GM21423 (cell line): ENCODE measurements around the gene KCNQ2.

ENCODE experiments used
- ATAC-seq: cut with Tn5 transposase; IDR thresholded peaks from one replicate; pipeline ENCODE4 v1.9.1; 2021; ENCODE audit warnings: mild to moderate bottlenecking, moderate library complexity; ENCODE audit not compliant: unreplicated experiment

The KCNQ2 gene

DNA sequence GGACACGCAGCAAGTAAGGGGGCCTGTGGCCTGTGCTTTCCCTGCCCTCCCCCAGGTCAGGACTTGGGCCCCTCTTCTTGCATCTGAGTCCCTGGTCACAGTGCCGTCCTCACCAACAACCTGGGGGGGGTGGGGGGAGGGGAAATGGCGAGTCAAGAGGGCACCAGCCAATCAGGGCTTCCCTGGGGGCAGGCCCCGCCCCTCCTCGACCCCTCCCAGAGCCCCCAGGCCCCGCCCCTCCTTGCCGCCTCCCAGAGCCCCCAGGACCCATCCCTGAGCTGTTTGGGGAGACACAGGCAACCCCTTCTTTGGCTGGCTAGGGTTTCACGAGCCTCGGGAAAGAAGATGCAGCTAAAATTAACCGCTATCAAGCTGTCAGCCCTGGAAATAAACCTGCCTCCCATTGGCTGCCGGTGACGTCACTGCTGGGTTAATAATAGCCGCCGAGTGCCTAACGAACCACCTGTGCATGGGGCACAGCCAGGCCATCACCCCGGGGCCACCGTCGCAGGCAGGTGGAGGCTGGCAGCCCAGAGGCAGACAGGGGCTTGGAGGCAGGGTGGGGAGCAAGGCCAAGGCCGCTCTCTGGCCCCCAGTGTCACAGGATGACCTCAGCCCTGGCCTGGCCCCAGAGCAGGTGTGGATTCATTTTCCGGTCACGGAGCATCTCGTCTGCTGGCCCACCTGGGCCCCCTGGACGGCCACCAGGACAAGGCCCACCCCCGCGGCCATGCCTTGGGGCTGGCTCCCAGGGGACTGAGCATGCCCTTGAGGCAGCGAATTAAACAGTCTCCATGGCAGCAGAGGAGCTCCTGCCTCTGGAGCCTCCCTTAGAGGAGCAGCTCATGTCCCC lies 29.6 kb upstream of the KCNQ2 start:
- no peak for ATAC-seq

DNA sequence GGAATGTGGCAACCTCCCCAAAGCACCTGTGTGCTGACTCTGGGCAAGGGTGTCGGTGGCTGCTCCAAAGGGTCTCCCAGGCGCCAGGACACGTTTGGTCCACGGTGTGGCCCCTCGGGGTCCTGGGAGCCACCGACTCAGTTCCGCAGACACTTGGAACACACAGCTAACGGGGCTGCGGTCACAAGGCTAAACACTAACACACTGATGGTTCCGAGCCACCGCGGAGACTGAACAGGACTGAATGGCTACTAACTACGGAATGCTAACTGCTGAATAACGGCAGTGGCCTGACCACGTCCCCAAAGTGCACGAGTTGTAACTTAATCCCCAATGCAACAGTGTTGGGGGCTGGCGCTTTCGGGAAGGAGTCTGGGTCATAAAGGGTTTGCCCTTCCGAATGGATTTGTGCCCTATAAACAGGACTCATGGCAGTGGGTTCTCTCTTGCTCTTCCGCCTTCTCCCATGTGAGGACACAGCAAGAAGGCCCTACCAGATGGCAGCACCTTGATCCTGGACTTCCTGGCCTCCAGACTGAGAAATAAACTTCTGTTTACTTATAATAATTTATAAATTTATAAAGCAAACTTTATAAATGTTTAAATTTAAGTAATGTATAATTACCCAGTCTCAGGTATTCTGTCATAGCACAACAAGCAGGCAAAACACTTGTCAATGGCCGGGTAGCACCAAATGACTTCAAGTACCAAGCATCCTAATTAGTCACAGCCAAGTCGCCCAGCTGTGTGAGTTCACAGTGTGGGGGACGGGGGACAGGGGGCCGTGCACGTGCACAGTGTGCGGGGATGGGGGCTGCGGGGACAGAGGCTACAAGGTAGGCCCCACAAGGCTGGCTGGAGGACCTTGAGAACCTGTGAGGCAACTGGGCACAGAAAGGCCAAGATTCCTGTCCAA lies 28.7 kb upstream of the KCNQ2 start:
- ATAC-seq = no peak

DNA sequence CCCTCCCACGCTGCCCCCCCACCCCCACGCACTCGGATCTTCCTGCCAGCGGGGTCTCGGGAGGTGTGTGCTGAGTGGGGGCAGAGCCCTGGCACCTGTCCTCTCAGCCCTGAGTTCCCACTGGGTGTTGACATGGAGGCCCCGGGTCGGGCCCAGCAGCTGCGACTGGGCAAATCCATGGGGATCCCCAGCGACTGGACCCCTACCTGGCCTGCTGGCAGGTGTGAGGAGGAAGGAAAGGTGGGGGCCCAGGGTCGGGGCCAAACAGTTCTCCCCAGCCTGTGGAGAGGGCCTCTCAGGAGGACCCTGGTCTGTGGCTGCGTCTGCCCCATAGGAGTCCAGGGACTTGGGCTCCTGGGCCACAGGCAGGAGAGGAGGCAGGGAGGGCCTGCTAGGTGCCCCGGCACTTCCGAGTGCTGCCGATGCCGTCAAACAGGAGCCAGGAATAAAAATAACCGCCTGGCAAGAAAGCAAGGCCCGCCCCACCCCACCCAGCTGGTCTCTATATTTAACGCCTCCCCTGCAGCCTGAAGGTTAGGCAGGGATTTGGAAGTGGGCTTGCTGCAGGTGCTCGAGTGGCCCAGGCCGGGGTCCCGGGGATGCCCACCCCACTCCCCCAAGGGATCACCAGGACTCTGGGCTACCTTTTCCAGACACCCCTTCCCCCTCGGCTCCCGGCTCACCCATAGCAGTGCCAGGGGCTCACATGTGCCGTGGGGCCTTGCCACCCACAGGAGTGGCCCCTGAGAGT lies 27.9 kb upstream of the KCNQ2 start:
- no peak for ATAC-seq

DNA sequence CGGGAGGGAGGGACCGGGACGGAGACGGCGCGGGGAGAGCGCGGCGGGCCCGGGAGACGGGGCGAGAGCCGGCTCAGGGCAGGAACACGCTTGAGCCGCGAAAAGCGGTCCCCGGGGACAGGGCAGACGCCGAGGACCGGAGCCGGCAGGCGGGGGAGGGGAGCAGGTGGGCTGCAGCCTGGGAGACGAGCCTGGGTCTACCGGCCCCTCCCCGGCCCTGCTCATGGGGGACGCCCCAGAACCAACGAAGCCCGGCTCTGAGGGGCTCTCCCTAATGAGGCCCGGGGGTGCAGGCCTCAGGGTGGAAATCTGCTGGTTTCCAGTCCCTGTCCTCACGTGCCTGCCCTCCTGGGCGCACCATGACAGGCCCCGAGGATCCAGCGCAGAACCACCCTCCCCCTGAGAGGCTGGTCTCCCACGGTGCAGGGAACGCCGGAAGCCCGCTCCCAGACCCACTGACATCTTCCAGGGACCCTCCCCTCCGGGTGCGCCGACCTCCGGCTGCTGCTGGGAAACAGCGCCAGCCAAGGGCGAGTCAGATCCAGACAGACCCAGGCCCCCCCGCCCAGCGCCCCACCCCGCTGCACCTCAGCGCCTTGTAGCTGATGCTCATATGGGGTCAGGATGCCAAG lies 27.0 kb upstream of the KCNQ2 start:
- ATAC-seq = no peak

GRCh38 chr20:63498960-63499337 lies 26.5 kb upstream of the KCNQ2 start, which contains the start of gene EEF1A2:
Gene EEF1A2, minus strand, starts transcription at chr20:63499083. Its CDS starts 1,320 bp downstream, at chr20:63497763.
- no peak for ATAC-seq

GRCh38 chr20:63497946-63498935 lies 25.8 kb upstream of the KCNQ2 start:
- ATAC-seq = no peak

GRCh38 chr20:63497138-63497945 lies 24.9 kb upstream of the KCNQ2 start:
- no peak for ATAC-seq

GRCh38 chr20:63496596-63497120 lies 24.2 kb upstream of the KCNQ2 start:
- ATAC-seq = no peak

- ATAC-seq = no peak
Observed at GRCh38 chr20:63495741-63496595, 23.5 kb upstream of the KCNQ2 start.

DNA sequence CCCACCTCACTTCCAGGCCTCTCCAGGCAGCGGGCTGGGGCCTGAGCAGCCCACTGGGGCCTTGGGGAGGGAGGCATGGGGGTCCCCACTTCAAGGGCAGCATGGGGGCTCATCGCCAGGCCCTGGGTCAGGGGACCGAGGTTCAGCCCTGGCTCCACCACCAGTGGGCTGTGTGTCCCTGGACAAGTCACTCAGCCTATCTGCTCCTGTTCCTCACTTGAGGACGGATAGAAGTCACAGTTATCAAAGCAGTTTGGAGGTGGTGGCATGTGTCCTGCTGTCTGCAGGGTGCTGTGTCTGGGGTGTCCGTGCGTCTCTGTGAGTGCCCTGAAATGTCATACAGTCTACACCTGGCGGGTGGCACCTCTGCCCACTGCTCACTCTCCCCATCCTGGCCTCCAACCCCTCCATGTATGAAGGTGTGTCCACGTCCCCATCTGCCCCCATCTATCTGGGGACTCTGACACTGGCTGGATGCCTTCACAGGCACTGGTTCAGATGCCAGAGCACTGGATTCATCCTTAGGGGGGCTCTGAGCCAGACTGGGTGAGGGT lies 22.8 kb upstream of the KCNQ2 start:
- no peak for ATAC-seq

DNA sequence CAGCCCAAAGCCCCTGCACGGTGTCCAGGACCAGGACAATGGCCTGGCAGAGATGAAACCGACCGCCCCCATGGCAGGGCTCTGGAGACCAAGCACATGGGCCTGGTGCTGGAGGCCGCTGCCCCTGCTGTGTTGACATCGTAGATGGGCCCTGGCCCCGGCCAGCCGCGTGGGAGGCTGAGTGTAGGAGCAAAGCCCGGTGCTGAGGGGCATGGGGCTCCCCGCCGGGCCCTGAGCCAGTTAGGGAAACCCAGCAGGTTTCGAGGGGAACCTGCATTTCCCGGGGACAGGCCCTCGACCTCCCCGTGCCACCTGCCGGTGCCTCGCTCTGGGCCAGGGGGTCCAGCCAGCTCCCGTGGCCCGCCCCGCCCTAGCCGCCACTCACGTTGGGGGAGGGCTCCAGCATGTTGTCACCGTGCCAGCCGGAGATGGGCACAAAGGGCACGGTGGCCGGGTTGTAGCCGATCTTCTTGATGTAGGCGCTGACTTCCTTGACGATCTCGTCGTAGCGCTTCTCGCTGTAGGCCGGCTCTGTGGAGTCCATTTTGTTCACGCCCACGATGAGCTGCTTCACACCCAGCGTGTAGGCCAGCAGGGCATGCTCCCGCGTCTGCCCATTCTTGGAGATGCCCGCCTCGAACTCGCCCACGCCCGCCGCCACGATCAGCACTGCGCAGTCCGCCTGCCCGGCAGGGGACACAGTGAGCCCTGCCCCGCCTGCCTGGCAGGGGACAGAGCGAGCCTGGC lies 22.1 kb upstream of the KCNQ2 start:
- no peak for ATAC-seq

- ATAC-seq = no peak
Observed at GRCh38 chr20:63494084-63494419, 21.6 kb upstream of the KCNQ2 start.

GRCh38 chr20:63493563-63494020 lies 21.1 kb upstream of the KCNQ2 start:
- no peak for ATAC-seq

DNA sequence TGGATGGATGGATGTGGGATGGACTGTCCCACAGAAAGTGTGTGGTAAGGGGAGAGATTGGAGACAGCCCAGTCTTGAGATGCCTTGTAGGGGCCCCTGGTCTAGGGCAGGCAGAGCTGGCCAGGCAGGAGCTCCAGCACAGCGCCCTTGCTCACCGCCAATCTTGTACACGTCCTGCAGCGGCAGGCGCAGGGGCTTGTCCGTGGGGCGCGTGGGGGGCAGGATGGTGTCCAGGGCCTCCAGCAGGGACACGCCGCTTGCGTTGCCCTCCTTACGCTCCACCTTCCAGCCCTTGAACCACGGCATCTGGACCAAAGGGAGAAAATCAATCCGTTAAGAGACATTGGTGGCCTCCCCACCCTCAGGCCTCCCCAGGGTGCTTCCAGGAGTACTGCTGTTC lies 20.5 kb upstream of the KCNQ2 start:
- no peak for ATAC-seq

GRCh38 chr20:63492518-63492917 lies 20.1 kb upstream of the KCNQ2 start:
- no peak for ATAC-seq

DNA sequence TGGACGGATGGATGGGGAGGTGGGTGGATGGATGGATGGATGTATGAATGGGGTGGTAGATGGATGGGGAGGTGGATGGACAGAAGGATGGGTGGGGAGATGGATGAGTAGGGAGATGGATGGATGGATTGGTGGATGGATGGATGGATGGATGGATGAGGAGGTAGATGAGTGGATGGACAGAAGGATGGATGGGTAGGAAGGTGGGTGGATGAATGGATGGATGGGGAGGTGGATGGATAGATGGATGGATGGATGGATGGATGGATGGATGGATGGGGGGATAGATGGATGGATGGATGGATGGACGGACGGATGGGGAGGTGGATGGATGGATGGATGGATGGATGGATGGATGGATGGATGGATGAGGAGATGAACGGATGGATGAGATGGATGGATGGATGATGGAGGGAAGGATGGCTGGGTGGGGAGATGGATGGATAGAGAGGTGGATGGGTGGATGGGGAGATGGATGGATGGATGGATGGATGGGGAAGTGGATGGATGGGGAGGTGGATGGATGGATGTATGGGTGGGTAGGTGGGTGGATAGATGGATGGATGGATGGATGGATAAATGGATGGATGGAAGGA lies 19.3 kb upstream of the KCNQ2 start:
- ATAC-seq = no peak
